NK-92 (cell line): ENCODE results near the gene PREX1.

ENCODE experiments used
- DNase-seq: peaks from one replicate; lab custom pipeline; 2025; ENCODE audit not compliant: unreplicated experiment; lab: John Stamatoyannopoulos, UW

The PREX1 gene

GRCh38 chr20:48722737-48723191 lies 105.0 kb downstream of the PREX1 start:
- no peak for DNase-seq

GRCh38 chr20:48722002-48722731 lies 105.6 kb downstream of the PREX1 start:
- no peak for DNase-seq

DNA sequence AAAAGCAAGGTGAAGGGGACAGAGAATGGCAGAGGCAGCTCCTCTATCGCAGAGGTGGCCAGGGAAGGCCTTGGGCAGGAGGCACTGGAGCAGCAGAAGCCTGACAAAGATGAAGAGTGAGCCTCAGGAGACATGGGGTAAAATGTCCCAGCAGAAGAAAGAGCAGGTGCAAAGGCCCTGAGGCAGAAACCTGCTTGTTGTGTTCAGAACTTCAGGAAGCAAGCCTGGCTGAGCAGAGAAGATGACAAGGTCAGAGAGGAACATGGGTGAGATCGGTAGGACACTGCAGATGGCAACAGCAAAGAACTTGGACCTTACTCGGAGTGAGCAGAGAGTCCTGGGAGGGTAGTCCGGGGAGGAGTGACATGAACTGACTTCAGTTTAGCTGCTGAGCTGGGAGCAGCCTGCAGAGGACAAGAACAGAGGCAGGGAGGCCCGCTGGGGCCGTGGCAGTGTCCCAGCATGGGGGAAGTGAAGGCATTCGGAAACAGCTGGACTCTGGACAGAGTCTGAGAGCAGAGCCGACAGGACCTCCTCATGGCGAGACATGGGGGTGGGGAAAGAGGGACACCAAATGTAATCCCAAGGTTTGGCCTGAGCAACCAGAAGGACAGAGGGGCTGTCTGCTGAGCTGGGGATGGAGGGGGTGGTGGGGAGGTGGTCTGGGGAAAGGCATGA lies 106.3 kb downstream of the PREX1 start:
- no peak for DNase-seq

DNA sequence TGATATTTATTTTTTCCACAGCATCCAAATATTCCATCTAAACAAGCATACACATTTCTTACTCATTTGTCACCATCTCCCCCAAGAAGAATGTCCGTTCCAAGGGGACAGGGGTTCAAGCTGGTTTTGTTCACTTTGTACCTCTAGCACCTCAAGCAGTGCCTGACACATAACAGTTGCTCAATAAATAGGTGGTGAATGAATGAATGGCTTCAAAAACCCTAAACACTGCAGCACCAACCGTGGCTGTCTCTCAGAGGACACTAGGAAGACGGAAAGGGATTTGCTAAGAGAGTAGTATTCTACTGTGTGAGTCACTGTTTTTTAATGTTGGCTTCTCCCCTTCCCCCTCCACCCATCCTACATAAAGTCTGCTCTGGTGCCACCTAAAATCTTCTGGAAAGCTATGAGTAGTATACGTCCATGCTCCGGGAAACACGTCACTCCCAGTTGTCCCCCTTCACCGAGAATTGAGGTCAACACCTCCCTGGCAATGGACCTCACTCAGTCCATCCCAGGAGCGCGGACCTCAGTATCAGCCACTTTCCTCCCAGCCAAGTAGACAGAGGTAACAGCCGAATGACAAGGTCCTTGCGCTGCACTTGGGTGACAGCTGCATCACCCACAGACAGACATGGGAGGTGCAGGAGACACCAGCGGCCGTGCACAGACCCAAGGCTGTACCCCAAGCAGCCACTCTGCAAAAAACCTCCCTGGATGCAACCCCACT lies 107.4 kb downstream of the PREX1 start:
- no peak for DNase-seq

DNA sequence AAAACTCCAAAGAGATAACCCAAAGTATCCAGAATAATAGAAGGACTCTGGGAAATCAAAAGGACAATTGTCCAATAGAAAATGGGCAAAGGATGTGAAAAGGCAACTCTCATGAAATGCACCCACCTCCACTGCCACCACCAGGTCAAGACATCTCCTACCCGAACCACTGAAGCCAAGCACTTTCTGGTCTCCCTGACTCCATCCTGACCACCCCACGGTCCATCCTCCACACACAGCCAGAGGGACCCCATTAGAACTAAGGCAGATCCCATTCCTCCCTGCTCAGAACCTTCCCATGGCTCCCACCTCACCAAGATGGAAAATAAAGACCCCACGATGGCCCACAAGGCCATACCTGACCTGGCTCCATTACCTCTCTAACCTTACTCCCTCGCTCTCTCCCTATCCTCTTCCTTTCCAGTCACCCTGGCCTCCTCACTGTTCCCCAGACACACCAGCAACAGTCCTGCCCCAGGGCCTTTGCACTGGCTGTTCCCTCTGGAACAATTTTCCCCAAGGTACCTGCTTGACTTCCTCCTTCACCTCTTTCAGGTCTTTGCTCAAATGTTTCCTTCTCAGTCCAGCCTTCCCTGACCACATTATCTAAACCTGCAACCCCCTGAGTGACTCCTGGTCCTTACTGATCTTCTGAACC lies 108.1 kb downstream of the PREX1 start:
- DNase-seq = no peak

DNA sequence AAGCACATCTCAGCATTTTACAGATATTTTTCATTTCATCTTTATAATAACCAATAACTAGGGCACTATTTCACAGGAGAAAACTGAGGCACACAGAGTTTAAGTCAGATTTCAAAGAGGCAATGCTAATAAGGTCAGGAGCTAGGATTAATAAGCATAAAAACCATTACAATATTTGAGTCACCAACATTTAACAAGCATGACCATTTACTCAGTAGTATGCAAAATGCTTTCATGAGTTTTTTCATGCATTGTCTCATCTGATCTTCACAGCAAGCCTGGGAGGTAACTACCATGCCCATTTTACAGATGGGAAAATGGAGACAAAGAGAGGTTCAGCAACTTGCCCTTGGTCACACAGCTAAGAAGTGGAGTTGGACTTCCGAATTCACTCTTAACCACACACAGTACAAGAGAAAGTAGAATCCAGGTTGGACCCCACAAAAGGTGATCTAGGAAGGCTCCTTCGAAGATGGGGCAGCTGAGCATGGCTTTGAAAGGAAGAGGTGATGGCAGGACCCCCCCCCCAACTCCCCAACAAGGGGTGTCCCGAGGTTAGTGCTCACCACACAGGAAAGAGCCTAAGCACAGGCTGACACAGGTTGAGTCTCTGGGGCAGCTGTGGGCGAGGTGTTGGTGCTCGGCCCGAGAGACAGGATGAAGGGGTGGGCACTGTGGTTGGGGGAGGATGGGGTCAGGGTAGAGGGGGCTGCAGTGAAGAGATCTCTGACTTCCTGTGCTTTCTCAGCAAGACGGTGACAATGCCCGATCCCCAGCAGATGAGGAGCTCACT lies 108.8 kb downstream of the PREX1 start:
- no peak for DNase-seq

DNA sequence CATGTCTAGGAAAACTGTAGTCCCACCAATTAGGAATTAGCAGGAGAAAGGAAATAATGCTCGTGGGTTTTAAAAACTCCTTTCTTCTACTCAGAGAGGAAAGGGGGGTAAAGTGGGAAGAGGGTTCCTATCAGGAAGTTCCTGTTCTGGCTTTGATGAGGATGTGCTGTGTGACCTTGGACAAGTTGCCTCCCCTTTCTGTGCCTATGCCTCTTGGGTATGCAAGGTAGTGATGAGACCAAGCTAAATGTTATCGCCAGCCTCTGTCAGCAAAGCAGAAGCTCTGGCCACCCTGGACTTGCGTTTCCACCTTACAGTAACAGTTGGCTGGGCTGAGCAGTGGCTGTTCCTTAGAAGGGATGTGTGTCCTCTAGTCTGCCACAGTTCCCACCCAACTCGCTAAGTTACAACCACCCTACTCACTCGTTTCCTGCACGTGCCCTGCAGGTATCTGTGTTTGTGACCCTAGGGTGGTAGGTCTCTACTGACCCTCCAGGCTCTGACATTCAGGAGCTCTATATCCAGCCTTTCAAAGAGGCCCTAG lies 110.0 kb downstream of the PREX1 start:
- no peak for DNase-seq

DNA sequence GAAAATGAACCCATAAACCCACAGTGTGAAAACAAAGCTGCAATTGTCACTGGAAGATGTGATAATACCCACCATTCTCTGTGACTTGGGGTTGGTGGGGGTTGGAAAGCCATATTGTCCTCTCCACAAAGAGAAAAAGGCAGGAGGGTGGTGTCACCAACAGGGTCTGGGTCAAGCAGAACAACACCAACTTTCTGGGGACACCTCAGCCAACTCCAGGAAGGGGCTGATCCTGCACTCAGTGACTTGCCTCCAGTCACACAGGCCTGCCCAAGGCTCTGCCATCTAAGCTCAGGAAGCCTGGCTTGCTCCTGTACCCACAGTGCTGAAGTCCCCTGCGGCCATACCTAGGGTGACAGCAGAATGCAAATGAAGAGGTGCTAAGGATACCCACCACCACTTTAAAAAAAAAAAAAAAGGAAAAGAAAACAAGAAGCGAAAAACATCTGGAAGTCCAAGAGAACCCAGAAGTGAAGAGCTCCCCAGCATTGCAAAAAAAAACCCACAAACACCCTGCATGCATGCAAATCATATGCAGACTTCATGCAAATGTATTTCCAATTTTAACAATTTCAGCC lies 110.6 kb downstream of the PREX1 start:
- no peak for DNase-seq

GRCh38 chr20:48716541-48716940 lies 111.3 kb downstream of the PREX1 start:
- no peak for DNase-seq

GRCh38 chr20:48716086-48716485 lies 111.7 kb downstream of the PREX1 start:
- DNase-seq = no peak

- DNase-seq = no peak
Measured at GRCh38 chr20:48714764-48715163, 113.0 kb downstream of the PREX1 start.

DNA sequence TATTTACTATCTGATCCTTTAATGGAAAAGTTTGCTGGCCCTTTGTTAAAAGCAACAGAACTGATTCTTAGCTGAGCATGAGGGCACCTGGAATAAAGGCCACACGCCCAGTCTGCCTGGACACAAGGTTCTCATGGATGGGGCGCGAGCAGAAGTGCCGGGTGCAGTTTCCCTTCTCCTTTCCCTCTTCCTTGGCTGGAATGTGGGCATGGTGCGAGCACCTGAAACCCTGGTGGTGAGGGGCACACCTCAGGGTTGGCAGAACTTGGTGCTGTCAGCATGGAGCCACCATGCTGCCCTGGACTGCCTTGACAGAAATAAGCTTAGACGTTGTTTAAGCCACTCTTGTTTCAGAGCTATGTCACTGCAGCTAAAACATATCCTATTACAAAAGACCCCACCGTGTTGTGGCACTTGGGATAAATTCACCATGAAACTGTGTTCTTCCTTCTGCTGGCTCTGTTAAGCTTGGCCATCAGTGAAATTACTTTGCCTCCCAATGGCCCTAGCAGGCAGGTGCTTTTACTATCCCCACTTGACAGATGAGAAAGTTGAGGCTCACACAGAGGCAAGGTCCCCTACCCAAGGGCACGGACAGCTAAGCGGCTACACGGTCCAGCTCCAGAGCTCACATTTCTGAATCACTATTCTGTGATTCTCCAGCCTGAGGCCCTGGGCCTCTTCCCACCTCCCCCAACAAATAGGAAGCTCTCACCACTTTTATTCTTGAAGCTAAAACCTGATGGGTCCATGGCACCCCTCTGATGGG lies 115.9 kb downstream of the PREX1 start:
- no peak for DNase-seq

DNA sequence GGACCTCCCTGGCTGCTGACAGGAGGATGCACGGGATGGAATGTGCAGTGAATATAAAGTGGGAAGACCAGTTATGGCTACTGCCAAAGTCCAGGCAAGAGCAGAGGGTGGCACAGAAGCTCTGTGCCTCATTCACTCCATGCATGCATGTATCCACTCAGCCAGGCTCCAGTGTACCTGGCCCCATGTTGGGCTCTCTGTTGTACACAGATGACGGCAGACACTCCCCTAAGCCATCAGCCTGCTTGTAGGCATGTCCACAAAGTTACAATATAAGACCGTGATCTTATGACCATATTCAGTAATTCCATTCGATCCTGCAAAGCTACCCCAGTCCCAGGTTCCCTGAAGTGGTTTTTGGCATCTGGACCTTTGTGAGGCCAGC lies 116.8 kb downstream of the PREX1 start:
- DNase-seq = no peak

DNA sequence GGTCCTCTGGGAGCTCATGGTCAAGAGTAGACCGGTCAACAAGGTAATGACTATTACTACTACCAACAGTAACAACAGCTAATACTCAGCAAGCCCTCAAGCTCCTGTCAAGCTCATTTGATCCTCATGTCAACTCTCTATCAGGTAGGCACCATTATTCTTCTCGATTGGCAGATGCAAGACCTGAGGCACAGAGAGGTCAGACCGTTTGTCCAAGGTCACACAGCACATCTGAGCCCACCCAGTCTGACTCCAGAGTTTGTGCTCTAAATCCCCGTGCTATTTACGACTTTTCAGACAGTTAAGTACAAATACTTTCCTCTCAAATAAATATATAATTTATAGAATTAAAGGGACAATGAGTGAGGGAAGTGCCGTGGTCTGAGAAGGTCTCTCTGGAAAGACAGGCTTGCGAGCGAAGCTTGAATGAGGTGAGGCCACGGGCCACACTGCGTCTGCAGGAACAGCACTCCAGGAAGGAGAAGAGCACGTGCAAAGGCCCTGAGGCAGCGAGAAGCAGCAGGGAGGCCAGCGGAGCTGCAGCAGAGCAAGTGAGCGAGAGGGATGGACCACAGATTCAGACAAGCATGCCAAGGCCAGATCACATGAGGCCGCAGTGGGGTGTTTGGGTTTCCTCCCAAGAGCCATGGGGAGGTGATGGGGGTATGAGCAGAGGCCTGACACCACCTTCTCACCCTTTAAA lies 117.3 kb downstream of the PREX1 start:
- no peak for DNase-seq

DNA sequence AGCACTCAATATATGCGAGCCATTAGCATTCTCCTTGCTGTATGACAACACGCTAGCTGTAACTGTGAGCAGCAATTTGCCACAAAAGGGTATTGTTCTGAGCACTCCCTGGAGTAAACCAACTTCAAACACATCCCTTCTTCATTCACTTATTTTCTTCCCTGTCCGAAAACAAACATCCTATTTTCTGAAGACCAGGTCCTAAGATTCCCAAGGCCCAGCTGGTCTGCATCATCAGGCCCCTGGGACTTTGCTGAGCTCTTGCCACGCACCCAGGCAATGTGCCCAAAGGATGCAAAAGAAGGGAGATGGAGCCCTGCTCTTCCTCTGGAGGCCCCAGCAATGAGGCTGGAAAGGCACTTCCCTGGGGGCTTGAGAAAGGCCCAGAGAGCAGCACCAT lies 118.1 kb downstream of the PREX1 start:
- no peak for DNase-seq

DNA sequence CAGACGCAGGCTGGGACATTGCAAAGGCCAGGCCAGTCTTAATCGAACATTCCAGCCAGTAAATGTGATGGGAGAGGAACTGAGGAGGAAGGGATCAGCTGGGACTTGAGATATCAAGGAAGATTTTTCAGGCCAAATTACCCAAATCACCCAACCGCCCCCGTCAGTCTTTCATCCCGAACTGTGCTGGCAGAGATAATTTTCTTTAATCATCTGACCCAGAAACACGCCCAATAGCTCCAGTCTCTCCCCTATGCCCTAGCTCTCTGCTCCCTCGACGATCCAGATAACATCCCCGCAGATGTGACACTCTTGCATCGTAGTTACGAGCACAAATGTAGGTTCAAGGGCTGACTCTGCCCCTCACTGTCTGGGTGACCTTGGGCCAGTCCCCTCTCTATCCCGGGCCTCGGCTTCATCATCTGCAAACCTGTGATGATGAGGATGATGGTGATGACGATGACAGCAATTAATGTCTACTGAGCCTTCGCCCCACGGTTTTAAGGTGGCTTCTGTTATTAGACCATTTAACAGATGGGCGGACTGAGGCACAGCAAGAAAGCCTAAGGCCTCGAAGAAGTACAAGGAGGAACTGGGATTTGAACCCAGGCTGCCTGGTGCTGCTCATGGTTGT lies 118.6 kb downstream of the PREX1 start:
- DNase-seq = no peak

DNA sequence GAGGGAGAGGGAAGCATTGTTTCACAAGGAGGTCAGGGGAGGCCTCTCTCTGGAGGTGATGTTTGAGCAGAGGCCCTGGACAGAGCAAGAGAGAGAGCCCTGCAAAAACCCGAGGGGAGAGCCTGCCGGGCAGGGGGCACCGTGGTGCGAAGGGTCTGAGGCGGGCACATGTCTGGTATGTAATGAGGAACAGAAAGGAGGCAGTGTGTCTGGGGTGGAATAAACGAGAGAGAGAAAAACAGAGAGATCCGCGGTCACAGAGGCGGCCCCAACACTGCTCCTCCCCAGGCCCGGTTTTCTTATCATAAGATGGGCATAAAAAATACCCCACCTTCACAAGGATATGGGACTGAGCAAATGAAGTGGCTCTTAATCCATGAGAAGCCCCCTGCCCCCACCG lies 119.2 kb downstream of the PREX1 start:
- DNase-seq = no peak

DNA sequence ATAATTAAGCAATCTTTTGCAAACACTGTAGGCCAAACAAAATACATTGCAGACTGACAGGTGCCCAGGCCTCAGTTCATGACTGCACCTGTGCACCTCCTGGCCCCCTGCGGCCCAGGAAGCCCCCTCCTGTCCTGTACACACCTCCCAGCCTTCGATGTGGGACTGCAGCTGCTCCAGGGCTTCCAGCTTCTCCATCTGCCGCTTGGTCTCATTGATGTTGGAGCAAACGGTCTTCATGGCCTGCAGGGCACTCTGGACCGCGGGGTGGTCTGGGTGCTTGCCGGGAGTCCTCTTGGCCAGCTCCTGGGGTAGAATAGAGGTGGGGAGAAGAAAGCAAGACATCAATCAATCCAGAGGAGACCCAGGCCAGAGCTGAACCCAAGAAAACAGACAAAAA lies 119.7 kb downstream of the PREX1 start:
- DNase-seq = no peak
